Mucosa of descending colon (tissue), 3 donors: ENCODE measurements around the gene TFR2. TPM values are rescaled to one million over a fixed set of nuclear protein-coding genes. Genes with fewer than 3 reads are reported as not detected.

ENCODE experiments used
- ATAC-seq: fragments of 200-7000 bp; cut with Tn5 transposase; one replicate; pipeline ENCODE4 v1.9.1; 2020; ENCODE audit warnings: mild to moderate bottlenecking, moderate library complexity
- DNase-seq, 3 donors: peaks; one replicate each; pipeline ENCODE4 v3.0.0-alpha.2; 2020
- H3K36me3 ChIP-seq: fragments of 200-600 bp; one replicate; pipeline ENCODE4 v1.8.0; 2021; ENCODE audit warnings: low read depth, mild to moderate bottlenecking
- H3K4me1 ChIP-seq: fragments of 200-600 bp; one replicate; pipeline ENCODE4 v1.8.0; 2021; ENCODE audit warnings: low read depth, mild to moderate bottlenecking
- H3K4me3 ChIP-seq: fragments of 200-600 bp; one replicate; pipeline ENCODE4 v1.8.0; 2021; ENCODE audit warnings: mild to moderate bottlenecking
- H3K9me3 ChIP-seq: fragments of 200-600 bp; one replicate; pipeline ENCODE4 v1.8.0; 2021; ENCODE audit warnings: mild to moderate bottlenecking
- intact Hi-C, 2 donors: fragments of 100-400 bp; cut with DNase I in 1 of 2; cut with micrococcal nuclease in 1 of 2; formaldehyde crosslinking; loops; one replicate each; pipeline versions ENCODE4 v1.11.0 to v1.11.1; 2022; cut with DNase I, micrococcal nuclease
- total RNA-seq, 3 donors: library from RNA; stranded (reverse); fragmentation: NEBNext Ultra II Directional in 2 of 3; extraction: Animal tissue kit (Norgen Biotek cat#: 25700) in 2 of 3; gene quantifications; one replicate each; pipeline versions ENCODE4 v1.2.1 to v1.2.4, GENCODE V29; 2021 to 2023
- TF ChIP-seq, protein P1 (sequence below): fragments of 200-600 bp; IDR thresholded peaks from one replicate; pipeline ENCODE4 v1.8.0; 2022; ENCODE audit warnings: antibody characterized with exemption, mild to moderate bottlenecking
- donor health status: DM: no; HTN: no; CAD: no; lungs with moderate emphysema.
- donor health status: DM: no; HTN: no; CAD: no.
- donor health status: DM: no; HTN: yes; CAD: no.

The TFR2 gene
- total RNA-seq, 3 donors from 2014 or later = 0.57 to 1.2 (median 1.1) TPM

DNA sequence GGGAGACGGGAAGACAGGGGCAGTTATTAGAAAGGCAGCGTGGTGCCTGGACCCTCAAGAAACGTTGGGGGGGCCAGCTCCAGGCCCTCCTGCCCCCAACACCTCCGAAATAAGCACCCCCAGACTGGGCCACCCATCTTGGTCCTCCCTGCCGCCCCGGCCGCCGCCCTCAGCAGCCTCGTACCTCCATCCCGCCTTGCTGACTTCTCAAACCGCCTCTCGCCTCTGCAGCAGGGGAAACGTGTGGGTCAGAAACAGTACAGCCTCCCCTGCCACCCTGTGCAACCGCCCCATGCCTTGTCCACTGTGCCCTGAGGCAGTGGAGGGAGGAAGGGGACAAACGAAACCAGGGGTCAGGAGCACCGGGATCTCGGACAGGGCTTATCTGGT, 45.5 kb upstream of the TFR2 start:
- ATAC-seq = no peak
- TF ChIP-seq, protein P1, sequence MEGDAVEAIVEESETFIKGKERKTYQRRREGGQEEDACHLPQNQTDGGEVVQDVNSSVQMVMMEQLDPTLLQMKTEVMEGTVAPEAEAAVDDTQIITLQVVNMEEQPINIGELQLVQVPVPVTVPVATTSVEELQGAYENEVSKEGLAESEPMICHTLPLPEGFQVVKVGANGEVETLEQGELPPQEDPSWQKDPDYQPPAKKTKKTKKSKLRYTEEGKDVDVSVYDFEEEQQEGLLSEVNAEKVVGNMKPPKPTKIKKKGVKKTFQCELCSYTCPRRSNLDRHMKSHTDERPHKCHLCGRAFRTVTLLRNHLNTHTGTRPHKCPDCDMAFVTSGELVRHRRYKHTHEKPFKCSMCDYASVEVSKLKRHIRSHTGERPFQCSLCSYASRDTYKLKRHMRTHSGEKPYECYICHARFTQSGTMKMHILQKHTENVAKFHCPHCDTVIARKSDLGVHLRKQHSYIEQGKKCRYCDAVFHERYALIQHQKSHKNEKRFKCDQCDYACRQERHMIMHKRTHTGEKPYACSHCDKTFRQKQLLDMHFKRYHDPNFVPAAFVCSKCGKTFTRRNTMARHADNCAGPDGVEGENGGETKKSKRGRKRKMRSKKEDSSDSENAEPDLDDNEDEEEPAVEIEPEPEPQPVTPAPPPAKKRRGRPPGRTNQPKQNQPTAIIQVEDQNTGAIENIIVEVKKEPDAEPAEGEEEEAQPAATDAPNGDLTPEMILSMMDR = no peak
- intact Hi-C loops = loop anchor here in 1 of 2 donors (10.0 kb wide), 1 partner anchor 212 kb away; the partner anchor contains the start of gene TSC22D4
- peaks cover 6% of the 10 kb centered on the region for H3K4me1 ChIP-seq
- no peak for DNase-seq
- peaks cover 16% of the 10 kb centered on the region for H3K36me3 ChIP-seq
- no peak overlapping the region for H3K4me3 ChIP-seq
- H3K9me3 ChIP-seq = no peaks in the 10 kb centered on the region

DNA sequence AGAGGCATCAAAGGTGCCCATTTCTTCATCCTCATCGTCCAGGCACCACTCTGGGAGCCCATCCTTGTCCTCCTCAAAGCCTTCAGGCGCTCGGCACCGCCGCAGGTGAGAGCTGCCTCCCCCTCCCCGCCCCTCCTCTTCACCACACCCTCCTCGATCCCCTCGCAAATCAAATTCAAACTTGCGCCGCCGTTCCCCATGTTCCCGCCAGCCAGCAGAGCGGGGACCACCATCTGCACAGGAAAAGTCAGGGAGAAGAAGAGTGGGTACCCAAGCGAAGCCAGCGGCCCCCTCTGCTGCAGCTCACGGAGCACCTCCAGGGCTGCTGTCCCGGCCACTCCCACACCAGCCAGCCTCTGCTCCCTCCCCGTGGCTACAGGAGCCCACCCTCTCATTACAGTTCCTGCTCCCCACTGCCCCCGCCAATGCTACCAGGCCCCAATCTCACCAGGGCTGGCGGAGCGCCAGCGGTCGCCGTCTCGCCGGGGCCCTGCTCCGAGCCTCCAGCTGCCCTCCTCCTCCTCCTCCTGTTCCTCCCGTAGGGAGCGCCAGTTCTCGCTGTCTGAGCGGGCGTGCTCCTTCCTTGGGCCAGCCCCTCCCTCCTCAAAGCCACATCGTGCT, 45.0 kb upstream of the TFR2 start:
- ATAC-seq = no peak
- Histone ChIP-seq H3K4me1 (peaks cover under 1% of the 10 kb centered on the region), H3K9me3 (no peaks in the 10 kb centered on the region), H3K36me3 (peaks cover 21% of the 10 kb centered on the region), H3K4me3 (no peak overlapping the region)
- DNase-seq = no peak
- intact Hi-C loops = loop anchor here in 1 of 2 donors (10.0 kb wide), 1 partner anchor 212 kb away; the partner anchor contains the start of gene TSC22D4
- TF ChIP-seq, protein P1 = no peak

DNA sequence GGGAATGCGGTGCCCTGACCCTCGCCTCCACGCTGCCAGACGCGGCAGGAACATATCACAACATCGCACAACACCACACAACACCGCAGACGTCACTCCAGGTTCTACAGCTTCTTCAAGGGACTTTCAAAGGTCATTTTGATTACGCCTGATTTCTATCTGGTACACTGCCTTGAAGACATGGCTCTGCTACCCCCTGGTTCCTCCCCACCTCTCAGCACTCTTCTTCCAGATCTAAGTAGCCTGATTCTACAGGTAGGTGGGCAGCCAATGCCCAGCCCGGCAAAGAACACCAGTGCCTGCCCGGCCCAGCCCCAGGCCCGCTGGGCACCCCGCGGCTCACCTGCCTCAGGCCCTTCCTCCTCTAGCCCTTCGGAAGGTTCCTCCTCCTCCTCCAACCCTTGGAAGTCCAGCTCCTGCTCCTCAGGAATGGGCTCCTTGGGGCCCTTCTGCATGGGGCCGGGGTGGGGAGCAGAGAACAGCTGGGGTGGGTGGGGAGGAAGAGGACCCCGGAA, 44.3 kb upstream of the TFR2 start:
- intact Hi-C loops = loop anchor here in 1 of 2 donors (10.0 kb wide), 1 partner anchor 211 kb away; the partner anchor contains the start of gene TSC22D4
- Histone ChIP-seq H3K9me3 (no peaks in the 10 kb centered on the region), H3K36me3 (peaks cover 22% of the 10 kb centered on the region), H3K4me3 (no peak overlapping the region), H3K4me1 (no peaks in the 10 kb centered on the region)
- DNase-seq (no peak), ATAC-seq (no peak)
- TF ChIP-seq, protein P1 = no peak

DNA sequence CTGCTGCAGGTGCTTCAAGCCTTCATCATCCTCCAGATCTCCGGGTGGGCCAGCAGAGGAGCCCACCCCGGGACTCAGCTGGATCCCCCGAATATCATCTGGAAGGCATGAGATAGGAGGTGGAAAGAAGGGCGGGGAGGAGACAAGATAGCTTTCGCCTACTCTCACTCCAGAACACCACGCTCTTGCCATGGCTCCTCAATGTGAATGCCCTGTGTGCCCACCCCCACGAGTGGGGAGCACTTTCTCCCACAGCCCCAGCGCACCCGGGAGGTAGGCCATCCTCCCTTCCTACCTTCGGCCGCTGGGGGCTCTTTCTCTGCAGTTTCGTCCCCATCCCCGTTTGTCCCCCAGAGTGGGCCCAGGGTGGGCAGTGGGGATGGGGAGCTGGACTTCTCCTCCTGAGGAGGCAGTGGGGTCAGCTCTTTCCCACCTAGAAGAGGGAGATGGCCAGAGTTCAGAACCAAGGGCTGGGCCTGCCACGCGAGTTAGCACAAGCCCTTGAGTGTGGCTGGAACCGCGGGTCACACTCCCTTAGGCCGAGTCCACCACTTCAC, 43.8 kb upstream of the TFR2 start:
- Histone ChIP-seq H3K4me3 (no peak overlapping the region), H3K36me3 (peaks cover 22% of the 10 kb centered on the region), H3K9me3 (no peaks in the 10 kb centered on the region), H3K4me1 (no peaks in the 10 kb centered on the region)
- intact Hi-C loops = loop anchor here in 1 of 2 donors (10.0 kb wide), 1 partner anchor 210 kb away; the partner anchor contains the start of gene TSC22D4
- no peak for ATAC-seq
- TF ChIP-seq, protein P1 = no peak
- DNase-seq = no peak

DNA sequence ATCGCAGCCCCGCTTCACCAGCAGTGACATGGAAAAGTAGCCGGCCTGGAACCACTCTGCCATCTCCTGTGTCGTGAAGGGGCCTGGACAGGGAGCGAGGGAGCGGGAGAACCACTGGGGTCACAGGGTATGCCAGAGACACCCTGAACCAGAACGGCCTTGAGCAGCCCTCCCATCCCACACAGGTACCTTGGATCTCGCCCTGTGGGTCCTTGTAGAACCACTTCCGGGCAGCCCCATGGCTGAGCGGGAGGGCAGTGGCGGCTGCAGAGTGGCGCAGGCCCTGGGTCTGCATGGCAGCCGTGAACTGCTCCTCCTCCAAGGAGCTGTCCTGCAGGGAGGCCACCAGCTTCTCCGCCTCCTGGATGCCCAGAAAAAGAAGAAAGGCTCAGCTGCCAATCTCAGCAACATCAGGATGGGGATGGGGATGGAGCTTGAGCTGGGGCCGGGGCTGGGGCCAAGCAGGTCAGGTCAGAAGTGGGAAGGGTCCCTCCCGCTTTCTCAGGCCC, 43.2 kb upstream of the TFR2 start:
- no peak for DNase-seq
- peaks cover 22% of the 10 kb centered on the region for H3K36me3 ChIP-seq
- no peaks in the 10 kb centered on the region for H3K9me3 ChIP-seq
- no peak overlapping the region for H3K4me3 ChIP-seq
- ATAC-seq = no peak
- intact Hi-C loops = loop anchor here in 1 of 2 donors (10.0 kb wide), 1 partner anchor 210 kb away; the partner anchor contains the start of gene TSC22D4
- TF ChIP-seq, protein P1 = no peak
- H3K4me1 ChIP-seq = no peaks in the 10 kb centered on the region
